OCI-LY7 (cell line): ENCODE data around the gene C5orf58.

Source experiments
- EZH2phosphoT487 ChIP-seq: fragments of 200-600 bp; sonication (generic); IDR thresholded peaks from 2 replicates; pipeline ENCODE4 v1.6.1; 2018; ENCODE audit warnings: low read depth, borderline replicate concordance, mild to moderate bottlenecking, mixed run types, antibody characterized with exemption, low read length, moderate library complexity, mixed read lengths
- TF ChIP-seq, protein P1 (sequence below): fragments of 200-600 bp; sonication (generic); conservative IDR thresholded peaks from 2 replicates; pipeline ENCODE4 v1.5.1; 2014; ENCODE audit warnings: mild to moderate bottlenecking, antibody characterized with exemption, low read length, moderate library complexity, mixed read lengths

DNA sequence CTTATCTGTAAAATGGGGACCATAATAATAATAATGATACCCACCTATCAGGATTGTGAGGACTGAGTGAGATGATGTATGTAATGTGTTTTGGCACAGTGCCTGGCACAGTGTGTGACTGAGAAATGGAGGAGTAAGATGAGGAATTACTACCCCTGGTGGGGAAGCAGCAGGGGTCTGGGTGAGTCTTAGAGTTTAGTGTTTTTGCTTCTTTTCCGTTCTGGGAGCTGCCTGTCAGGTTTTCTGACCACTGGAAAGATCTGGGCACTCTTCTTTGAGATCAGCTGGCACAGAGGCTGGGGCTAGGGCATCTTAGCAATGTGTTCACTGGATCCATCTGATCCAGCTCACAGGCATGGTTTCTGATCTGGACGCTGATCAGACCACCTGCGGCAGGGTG lies 56.3 kb downstream of the C5orf58 start:
- TF ChIP-seq, protein P1, sequence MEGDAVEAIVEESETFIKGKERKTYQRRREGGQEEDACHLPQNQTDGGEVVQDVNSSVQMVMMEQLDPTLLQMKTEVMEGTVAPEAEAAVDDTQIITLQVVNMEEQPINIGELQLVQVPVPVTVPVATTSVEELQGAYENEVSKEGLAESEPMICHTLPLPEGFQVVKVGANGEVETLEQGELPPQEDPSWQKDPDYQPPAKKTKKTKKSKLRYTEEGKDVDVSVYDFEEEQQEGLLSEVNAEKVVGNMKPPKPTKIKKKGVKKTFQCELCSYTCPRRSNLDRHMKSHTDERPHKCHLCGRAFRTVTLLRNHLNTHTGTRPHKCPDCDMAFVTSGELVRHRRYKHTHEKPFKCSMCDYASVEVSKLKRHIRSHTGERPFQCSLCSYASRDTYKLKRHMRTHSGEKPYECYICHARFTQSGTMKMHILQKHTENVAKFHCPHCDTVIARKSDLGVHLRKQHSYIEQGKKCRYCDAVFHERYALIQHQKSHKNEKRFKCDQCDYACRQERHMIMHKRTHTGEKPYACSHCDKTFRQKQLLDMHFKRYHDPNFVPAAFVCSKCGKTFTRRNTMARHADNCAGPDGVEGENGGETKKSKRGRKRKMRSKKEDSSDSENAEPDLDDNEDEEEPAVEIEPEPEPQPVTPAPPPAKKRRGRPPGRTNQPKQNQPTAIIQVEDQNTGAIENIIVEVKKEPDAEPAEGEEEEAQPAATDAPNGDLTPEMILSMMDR = no peak
- no peak for TF ChIP-seq EZH2phosphoT487
